HEK293 (cell line): Measurements from ENCODE around the gene DSC2.
A peak's percentile ranks its signal among the peaks of the same experiment; 100 is the strongest.

Experiments used
- BCL6B ChIP-seq: fragments of 450-650 bp; formaldehyde crosslinking; IDR thresholded peaks from 2 replicates; pipeline ENCODE4 v1.5.1; 2017; ENCODE audit warnings: missing biosample characterization, missing genetic modification characterization
- EGR2 ChIP-seq: fragments of 450-650 bp; formaldehyde crosslinking; IDR thresholded peaks from 2 replicates; pipeline ENCODE4 v1.5.1; 2016; ENCODE audit warnings: low read depth, missing biosample characterization, missing genetic modification characterization
- FEZF1 ChIP-seq: fragments of 450-650 bp; formaldehyde crosslinking; IDR thresholded peaks from 2 replicates; pipeline ENCODE4 v1.5.1; 2016; ENCODE audit warnings: missing biosample characterization, missing genetic modification characterization
- KLF16 ChIP-seq: fragments of 450-650 bp; formaldehyde crosslinking; IDR thresholded peaks from 2 replicates; pipeline ENCODE4 v1.5.1; 2017; ENCODE audit warnings: missing biosample characterization, missing genetic modification characterization
- KLF7 ChIP-seq: fragments of 450-650 bp; formaldehyde crosslinking; IDR thresholded peaks from 2 replicates; pipeline ENCODE4 v1.5.1; 2016; ENCODE audit warnings: missing biosample characterization, missing genetic modification characterization, borderline replicate concordance
- MEIS1 ChIP-seq: sonication (generic); formaldehyde crosslinking; IDR thresholded peaks from 2 replicates; pipeline ENCODE4 v1.8.1; 2022; ENCODE audit warnings: missing genetic modification reagents, mild to moderate bottlenecking, borderline replicate concordance
- MYNN ChIP-seq: fragments of 450-650 bp; formaldehyde crosslinking; IDR thresholded peaks from 2 replicates; pipeline ENCODE4 v1.5.1; 2016; ENCODE audit warnings: missing biosample characterization, missing genetic modification characterization, borderline replicate concordance
- SALL2 ChIP-seq: fragments of 450-650 bp; formaldehyde crosslinking; IDR thresholded peaks from 2 replicates; pipeline ENCODE4 v1.5.0; 2017; ENCODE audit warnings: missing biosample characterization, mild to moderate bottlenecking, missing genetic modification characterization, borderline replicate concordance
- SCRT2 ChIP-seq: fragments of 450-650 bp; formaldehyde crosslinking; IDR thresholded peaks from 2 replicates; pipeline ENCODE4 v1.5.1; 2016; ENCODE audit warnings: missing biosample characterization, missing genetic modification characterization
- WT1 ChIP-seq: fragments of 450-650 bp; formaldehyde crosslinking; IDR thresholded peaks from 2 replicates; pipeline ENCODE4 v1.5.1; 2016; ENCODE audit warnings: missing biosample characterization, missing genetic modification characterization
- ZBTB10 ChIP-seq: fragments of 450-650 bp; formaldehyde crosslinking; IDR thresholded peaks from 2 replicates; pipeline ENCODE4 v1.5.1; 2016; ENCODE audit warnings: missing biosample characterization, missing genetic modification characterization
- ZFHX2 ChIP-seq: fragments of 450-650 bp; formaldehyde crosslinking; conservative IDR thresholded peaks from 2 replicates; pipeline ENCODE4 v1.5.1; 2016; ENCODE audit warnings: missing biosample characterization, missing genetic modification characterization
- ZFP3 ChIP-seq: fragments of 450-650 bp; formaldehyde crosslinking; IDR thresholded peaks from 2 replicates; pipeline ENCODE4 v1.5.1; 2016; ENCODE audit warnings: low read depth, missing biosample characterization, missing genetic modification characterization
- ZFP37 ChIP-seq: fragments of 450-650 bp; formaldehyde crosslinking; IDR thresholded peaks from 2 replicates; pipeline ENCODE4 v1.5.1; 2016; ENCODE audit warnings: missing biosample characterization, missing genetic modification characterization
- ZNF121 ChIP-seq: fragments of 450-650 bp; formaldehyde crosslinking; IDR thresholded peaks from 2 replicates; pipeline ENCODE4 v1.5.1; 2016; ENCODE audit warnings: missing biosample characterization, missing genetic modification characterization
- ZNF138 ChIP-seq: fragments of 450-650 bp; formaldehyde crosslinking; IDR thresholded peaks from 2 replicates; pipeline ENCODE4 v1.5.1; 2016; ENCODE audit warnings: missing biosample characterization, missing genetic modification characterization, borderline replicate concordance
- ZNF223 ChIP-seq: fragments of 450-650 bp; formaldehyde crosslinking; IDR thresholded peaks from 2 replicates; pipeline ENCODE4 v1.5.1; 2016; ENCODE audit warnings: missing biosample characterization, missing genetic modification characterization
- ZNF239 ChIP-seq: fragments of 450-650 bp; formaldehyde crosslinking; IDR thresholded peaks from 2 replicates; pipeline ENCODE4 v1.5.1; 2016; ENCODE audit warnings: missing biosample characterization, missing genetic modification characterization
- ZNF362 ChIP-seq: fragments of 450-650 bp; formaldehyde crosslinking; IDR thresholded peaks from 2 replicates; pipeline ENCODE4 v1.5.1; 2016; ENCODE audit warnings: missing biosample characterization, missing genetic modification characterization
- ZNF426 ChIP-seq: fragments of 450-650 bp; formaldehyde crosslinking; IDR thresholded peaks from 2 replicates; pipeline ENCODE4 v1.5.1; 2017; ENCODE audit warnings: missing biosample characterization, missing genetic modification characterization, mild to moderate bottlenecking, inconsistent platforms, moderate library complexity
- ZNF48 ChIP-seq: fragments of 450-650 bp; formaldehyde crosslinking; IDR thresholded peaks from 2 replicates; pipeline ENCODE4 v1.5.1; 2016; ENCODE audit warnings: missing biosample characterization, missing genetic modification characterization
- ZNF548 ChIP-seq: fragments of 450-650 bp; formaldehyde crosslinking; IDR thresholded peaks from 2 replicates; pipeline ENCODE4 v1.5.1; 2016; ENCODE audit warnings: missing biosample characterization, missing genetic modification characterization
- ZNF596 ChIP-seq: fragments of 450-650 bp; IDR thresholded peaks from 2 replicates; pipeline ENCODE4 v1.5.0; 2018; ENCODE audit warnings: missing biosample characterization, mild to moderate bottlenecking, missing genetic modification characterization, moderate library complexity
- ZNF704 ChIP-seq: fragments of 450-650 bp; formaldehyde crosslinking; IDR thresholded peaks from 2 replicates; pipeline ENCODE4 v1.5.1; 2016; ENCODE audit warnings: missing biosample characterization, missing genetic modification characterization
- ZNF768 ChIP-seq: fragments of 450-650 bp; formaldehyde crosslinking; IDR thresholded peaks from 2 replicates; pipeline ENCODE4 v1.5.1; 2018; ENCODE audit warnings: missing biosample characterization, mild to moderate bottlenecking, missing genetic modification characterization
- ZNF776 ChIP-seq: fragments of 450-650 bp; formaldehyde crosslinking; IDR thresholded peaks from 2 replicates; pipeline ENCODE4 v1.5.0; 2017; ENCODE audit warnings: missing biosample characterization, missing genetic modification characterization, borderline replicate concordance
- ZSCAN16 ChIP-seq: fragments of 450-650 bp; formaldehyde crosslinking; IDR thresholded peaks from 2 replicates; pipeline ENCODE4 v1.5.1; 2016; ENCODE audit warnings: missing biosample characterization, missing genetic modification characterization
- TF ChIP-seq, protein P1 (sequence below): fragments of 450-650 bp; formaldehyde crosslinking; IDR thresholded peaks from 2 replicates; pipeline ENCODE4 v1.5.1; 2016; ENCODE audit warnings: missing biosample characterization, missing genetic modification characterization
- TF ChIP-seq, protein P2 (sequence below): fragments of 450-650 bp; IDR thresholded peaks from 2 replicates; pipeline ENCODE4 v1.5.1; 2018; ENCODE audit warnings: missing biosample characterization, missing genetic modification characterization
- TF ChIP-seq, protein P3 (sequence below): fragments of 450-650 bp; formaldehyde crosslinking; IDR thresholded peaks from 2 replicates; pipeline ENCODE4 v1.5.1; 2017; ENCODE audit warnings: missing biosample characterization, missing genetic modification characterization

Gene DSC2

DNA sequence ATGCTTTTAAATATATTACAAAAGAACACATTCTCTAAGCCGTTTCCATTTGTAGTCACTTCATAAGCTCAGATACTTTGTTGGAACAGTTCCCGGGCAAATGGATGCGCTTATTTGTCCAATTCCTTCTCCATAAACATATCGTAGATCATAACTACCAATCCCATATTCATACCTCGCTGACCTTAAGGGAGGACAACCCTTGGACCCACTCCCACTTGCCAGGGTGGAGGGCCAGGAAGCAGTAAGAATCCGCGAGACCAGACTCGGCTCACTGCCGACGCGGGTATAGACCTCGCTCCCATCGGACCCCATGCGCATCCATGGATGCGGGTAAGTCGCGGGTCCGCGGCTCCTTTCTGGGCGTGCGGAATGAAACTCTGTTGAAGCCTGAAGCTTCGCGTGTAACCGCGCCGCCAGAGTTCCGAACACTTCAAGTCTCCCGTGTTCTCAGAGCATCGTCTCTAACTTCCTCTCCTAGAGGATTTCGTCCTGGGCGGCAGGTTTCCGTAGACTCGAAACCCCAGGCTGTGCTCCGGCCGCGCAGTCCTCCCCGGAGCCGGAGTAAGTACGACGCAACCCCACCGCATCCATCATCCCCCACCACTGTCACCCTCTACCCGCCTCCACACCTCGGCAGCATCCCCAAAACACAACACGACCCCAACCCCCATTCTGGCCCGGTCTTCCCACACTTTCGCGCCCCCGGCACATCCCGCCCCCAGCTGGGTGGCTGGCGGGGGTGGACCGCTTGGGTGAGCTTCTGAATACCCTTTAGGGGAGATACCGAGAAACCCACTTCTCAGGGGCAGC lies 60.7 kb downstream of the DSC2 start (continued):
- TF ChIP-seq ZNF138 (tag by site-specific recombination) (no peak), ZNF548 (tag by site-specific recombination) (no peak), BCL6B (tag by site-specific recombination) (no peak), ZNF596 (tag by site-specific recombination) (no peak), KLF7 (tag by site-specific recombination) (no peak), ZNF768 (tag by site-specific recombination) (no peak), EGR2 (tag by site-specific recombination) (peak; percentile 96), KLF16 (tag by site-specific recombination) (peak; percentile 56; the same call in 1 of the 2 replicates), SCRT2 (tag by site-specific recombination) (no peak), ZNF426 (no peak), MYNN (tag by site-specific recombination) (no peak), ZNF704 (tag by site-specific recombination) (no peak), FEZF1 (tag by site-specific recombination) (no peak), ZNF48 (no peak), ZNF223 (no peak), ZFP37 (tag by site-specific recombination) (no peak), ZNF362 (tag by site-specific recombination) (no peak), ZSCAN16 (tag by site-specific recombination) (no peak), ZNF239 (tag by site-specific recombination) (no peak), MEIS1 (no peak), ZBTB10 (peak; percentile 88), SALL2 (no peak), ZFHX2 (tag by site-specific recombination) (peak; percentile 99), ZFP3 (tag by site-specific recombination) (no peak; the same call in 1 of the 2 replicates), ZNF776 (tag by site-specific recombination) (no peak), ZNF121 (tag by site-specific recombination) (no peak), WT1 (no peak)
- TF ChIP-seq, protein P1, sequence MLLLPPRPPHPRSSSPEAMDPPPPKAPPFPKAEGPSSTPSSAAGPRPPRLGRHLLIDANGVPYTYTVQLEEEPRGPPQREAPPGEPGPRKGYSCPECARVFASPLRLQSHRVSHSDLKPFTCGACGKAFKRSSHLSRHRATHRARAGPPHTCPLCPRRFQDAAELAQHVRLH, result no peak; the same call in 1 of the 2 replicates
- TF ChIP-seq, protein P2, sequence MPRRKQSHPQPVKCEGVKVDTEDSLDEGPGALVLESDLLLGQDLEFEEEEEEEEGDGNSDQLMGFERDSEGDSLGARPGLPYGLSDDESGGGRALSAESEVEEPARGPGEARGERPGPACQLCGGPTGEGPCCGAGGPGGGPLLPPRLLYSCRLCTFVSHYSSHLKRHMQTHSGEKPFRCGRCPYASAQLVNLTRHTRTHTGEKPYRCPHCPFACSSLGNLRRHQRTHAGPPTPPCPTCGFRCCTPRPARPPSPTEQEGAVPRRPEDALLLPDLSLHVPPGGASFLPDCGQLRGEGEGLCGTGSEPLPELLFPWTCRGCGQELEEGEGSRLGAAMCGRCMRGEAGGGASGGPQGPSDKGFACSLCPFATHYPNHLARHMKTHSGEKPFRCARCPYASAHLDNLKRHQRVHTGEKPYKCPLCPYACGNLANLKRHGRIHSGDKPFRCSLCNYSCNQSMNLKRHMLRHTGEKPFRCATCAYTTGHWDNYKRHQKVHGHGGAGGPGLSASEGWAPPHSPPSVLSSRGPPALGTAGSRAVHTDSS (tag by site-specific recombination), result no peak
- TF ChIP-seq, protein P3, sequence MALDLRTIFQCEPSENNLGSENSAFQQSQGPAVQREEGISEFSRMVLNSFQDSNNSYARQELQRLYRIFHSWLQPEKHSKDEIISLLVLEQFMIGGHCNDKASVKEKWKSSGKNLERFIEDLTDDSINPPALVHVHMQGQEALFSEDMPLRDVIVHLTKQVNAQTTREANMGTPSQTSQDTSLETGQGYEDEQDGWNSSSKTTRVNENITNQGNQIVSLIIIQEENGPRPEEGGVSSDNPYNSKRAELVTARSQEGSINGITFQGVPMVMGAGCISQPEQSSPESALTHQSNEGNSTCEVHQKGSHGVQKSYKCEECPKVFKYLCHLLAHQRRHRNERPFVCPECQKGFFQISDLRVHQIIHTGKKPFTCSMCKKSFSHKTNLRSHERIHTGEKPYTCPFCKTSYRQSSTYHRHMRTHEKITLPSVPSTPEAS, result no peak
